HG03378 (cell line): ENCODE results near the gene C17orf67.

Experiments used
- ATAC-seq: cut with Tn5 transposase; IDR thresholded peaks from one replicate; pipeline ENCODE4 v1.9.1; 2021; ENCODE audit warnings: mild to moderate bottlenecking, moderate library complexity; ENCODE audit not compliant: unreplicated experiment

Gene C17orf67, protein sequence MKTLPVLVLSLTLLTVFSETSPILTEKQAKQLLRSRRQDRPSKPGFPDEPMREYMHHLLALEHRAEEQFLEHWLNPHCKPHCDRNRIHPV

DNA sequence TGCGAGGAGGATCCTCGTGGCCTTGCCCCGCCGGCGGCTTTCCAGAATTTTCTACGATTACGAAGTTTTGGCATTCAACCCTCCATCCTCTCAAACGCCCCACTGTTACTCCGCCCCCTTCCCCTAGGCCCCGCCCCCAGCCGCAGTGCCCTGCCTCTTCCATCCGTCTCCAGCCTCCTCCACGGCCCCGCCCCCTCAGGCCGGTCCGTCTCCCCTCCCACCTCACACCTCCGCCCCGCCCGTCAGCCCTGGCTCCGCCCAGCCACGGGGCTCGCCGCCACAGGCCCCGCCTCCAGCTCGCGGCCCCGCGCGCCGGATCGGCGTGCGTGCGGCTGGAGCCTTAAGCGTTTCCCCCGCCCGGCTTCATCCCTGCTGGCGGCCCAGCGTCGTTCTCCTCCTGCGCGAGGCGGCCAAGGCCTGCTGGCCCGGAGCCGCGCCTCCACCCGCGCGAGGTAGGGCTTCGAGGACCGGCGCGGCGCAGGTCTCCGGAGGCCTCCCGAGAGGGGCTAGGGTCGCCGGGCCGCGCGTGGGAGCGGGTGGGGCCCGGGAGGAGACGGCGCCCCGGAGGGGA, at the start of gene C17orf67, which contains the start of gene DGKE:
C17orf67 (minus strand) TSS at position 112 of the 571 bp plus-strand sequence. CDS start 18,110 bp downstream, outside the sequence.
DGKE (plus strand) TSS at position 343 of the 571 bp plus-strand sequence. CDS start 645 bp downstream, outside the sequence.
- peak; percentile 55 for ATAC-seq

DNA sequence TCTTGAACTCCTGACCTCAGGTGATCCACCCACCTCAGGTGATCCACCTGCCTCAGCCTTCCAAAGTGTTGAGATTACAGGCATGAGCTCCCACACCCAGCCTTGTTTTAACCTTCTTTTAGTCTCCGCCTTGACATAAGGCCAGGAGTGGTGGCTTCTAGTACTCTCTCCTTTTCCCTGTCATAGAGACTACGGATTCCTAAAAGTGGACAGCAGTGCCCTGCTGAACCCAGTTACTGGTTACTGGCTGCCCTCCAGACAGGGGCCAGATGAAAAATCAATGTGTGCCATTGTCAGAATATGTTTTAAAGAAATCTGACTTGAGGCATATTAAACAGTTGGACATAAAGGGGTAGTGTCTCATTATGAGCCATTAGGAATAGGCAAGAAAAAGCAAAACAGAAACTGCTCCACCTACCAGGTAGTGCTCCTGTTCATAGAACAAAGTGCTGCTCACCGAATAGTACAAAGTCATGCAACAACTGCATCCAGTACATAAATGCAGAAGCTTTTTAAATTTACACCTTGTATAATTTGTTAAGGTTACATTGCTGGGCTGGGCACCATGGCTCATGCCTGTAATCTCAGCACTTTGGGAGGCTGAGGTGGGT, 48.1 kb upstream of the C17orf67 start:
- ATAC-seq = no peak

DNA sequence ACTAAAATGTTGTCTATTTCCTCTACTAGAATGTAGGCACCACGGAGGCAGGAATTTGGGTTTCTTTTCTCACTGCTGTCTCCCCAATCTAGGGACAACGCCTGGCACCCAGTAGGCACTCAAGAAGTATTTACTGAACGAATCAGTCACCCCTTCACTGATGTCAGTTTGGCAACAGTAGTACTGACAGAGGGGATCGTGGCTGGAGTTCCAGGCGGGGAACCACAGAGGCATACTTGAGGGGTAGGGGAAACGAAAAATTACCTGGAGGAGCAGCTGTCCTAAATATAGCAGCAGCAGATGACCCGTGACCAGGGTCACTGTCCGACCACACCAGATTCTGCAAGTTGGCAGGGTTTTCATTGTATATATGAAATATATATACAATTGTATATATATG, 46.9 kb upstream of the C17orf67 start:
- ATAC-seq = no peak

DNA sequence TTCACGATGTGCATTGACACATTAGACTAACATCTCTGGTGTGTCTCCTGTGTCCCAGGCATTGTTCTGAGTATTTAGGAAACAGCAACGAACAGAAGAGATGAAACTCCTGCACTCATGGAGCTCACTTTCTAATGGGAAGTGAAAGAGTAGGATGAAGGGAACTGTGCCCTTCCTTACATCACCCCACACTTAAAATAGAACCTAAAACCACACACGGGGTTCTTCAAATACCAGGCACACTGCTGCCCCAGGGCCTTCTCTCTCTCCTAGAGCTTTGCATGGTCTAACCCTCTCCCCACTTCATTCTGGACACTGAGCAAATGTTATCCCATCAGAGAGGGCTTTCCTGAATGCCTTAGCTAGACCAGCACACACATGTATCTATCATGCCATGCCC, 46.4 kb upstream of the C17orf67 start:
- ATAC-seq = no peak

DNA sequence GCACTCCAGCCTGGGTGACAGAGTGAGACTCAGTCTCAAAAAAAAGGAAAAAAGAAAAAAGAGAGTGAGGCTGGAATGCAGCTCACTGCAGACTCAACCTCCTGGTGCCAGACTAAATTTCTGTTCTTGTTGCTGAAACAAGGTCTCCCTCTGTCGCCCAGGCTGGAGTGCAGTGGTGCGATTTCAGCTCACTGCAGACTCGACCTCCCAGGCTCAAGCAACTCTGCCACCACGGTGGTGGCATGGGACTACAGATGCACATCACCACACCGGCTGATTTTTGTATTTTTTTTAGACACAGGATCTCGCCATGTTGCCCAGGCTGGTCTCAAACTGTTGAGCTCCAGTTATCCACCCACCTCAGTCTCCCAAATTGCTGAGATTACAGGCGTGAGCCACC, 45.6 kb upstream of the C17orf67 start:
- no peak for ATAC-seq

DNA sequence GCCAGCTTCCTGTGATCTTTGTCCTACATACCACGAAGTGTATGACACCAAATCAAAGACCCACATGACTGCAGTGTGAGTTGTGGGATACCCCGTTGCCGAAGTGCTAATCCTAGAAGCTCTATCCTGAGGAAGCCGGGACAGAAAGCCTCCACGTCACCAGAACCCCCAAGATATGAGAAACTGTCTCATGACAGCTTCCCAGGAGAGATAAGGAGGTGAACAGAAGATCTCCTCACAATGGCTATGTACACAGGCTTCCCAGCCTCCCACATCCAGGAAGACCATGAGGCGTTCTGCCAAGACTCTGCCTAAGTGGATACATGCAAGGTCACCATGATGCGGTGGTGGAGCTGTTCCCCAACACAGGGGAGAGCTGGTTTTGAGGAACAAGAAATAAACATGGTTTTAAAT, 43.1 kb upstream of the C17orf67 start:
- no peak for ATAC-seq

DNA sequence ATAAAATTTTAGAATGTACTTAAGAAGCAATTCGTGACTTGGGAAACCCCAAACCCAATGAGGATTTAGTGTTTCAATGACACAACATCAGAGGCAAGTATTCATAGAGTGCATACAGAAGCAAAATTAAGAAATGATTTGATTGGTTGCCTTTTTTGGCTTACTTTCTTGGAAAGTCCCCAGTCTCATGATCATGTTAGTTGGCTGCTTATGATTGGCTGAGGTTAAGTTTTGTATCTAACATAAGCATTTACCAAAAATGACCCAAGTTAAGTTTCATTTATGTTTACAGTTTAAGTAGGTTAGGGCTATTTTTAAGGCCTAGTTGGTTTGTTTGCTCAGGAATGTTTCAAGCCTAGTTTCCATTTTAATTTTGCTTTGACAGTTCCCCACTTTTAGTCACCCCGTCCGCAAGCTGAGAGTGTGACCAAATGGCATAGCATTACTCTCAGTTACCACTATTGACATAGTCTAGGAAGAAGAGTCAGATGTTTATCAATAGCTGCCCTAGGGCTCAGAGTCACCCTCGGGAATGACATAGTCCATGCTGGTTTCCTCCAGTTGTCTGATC, 36.4 kb upstream of the C17orf67 start:
- peak; percentile 73 for ATAC-seq

DNA sequence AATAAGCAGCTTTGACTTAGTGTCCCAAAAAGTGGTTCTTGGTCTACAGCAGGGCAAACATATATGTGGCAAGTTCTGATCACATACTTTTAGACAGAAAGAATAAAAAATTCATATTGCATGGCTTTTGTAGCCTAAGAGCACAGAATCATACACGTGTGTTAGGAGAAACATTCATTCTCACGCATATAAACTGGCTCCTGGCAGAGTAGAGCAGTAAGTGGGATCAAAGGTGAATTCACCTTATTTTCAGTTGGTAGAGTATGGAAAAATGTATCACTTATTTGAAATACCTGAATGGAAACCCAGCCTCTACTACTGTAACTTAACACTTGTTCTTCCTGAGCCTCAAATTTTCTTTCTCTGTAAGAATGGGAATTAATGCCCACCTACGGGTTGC, 35.0 kb upstream of the C17orf67 start:
- ATAC-seq = no peak

DNA sequence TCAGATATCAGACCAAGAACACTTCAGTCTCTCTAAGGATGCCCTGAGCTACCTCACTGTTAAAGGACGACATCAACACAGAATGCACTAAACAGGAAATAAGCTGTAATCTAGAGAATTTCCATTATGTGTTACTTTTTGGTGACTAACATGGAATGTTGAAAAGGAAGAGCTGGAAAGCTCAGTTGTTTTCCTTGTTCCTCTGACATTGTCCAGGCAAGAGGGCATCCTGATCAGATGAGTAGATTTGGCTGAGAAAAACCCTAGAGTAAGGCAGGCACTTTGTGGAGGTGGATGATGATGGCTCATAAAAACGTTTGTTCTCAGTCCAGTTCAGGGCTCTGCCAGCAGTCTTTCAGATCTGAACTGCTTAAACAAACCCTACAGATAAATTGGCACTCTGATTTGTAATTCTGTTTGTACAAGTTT, 34.2 kb upstream of the C17orf67 start:
- no peak for ATAC-seq

DNA sequence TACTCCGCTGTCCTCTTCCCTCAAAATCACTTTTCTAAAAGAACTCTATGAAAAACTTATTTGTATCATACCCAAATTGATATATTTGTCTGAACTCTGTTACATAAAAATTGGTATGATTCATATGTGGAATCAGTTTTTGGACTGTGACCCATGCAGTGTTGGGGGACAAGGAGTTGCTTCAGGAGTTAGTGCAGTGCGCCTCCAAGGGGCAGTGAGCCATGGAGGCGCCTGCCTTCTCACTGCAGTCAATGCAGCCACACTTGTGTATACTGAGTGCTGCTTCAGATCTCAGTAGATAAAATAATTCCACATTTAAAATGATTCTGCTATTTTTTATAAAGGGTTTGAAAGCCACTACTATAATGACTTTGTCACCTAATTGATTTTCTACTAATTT, 32.8 kb upstream of the C17orf67 start:
- no peak for ATAC-seq

DNA sequence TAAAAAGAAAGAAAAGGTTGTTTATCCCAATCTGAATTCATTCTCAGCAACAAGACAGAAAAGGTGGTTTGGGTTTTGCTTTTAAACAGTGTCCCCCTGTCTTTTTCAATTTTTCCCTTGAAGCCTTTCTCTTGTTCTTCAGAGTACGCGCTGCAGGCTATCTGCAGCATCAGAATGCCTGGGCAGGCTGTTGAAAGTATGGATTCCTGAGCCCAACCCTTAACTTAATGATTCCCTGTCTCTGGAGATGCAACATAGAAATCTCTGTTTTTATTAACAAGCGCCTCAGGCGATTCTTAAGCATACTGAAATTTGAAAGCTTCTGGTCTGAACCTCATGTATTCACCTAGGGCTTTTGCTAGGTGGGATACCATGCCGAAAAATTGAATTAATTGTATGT, 32.4 kb upstream of the C17orf67 start:
- no peak for ATAC-seq

DNA sequence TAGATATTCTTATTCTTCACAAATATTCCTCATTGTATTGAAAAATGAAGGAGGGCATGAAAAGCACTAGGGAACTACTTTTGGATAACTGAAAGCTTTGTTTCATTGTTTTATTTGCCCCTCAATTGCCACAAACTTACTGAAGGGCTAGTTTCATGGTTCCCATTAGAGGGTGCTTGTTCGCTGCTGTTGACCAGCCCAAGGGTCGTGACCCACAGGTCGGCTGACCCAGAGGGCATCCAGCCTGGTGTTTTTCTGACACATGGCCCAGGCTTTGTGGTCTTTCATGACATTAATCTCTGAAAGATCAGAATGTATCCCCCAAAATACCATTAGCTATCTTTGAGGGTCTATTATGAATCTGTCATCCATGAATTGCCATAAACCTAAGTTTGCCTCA, 30.3 kb upstream of the C17orf67 start:
- ATAC-seq = no peak

DNA sequence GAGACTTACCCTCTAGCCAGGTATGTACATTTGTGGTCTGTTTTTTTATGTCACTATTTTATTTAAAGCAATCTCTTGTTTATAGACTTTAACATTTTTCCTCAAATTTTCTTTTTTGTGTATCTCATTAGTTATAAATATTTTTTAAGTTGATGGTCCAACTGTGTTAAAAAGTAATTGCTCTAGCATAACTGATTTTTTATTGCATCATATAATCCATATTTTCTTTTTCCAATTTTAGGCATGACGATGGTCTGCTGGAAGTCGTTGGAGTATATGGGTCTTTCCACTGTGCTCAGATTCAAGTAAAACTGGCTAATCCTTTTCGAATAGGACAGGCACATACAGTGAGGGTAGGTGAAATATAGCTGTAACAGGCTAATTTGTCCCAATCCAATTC, 28.2 kb upstream of the C17orf67 start:
- ATAC-seq = no peak

DNA sequence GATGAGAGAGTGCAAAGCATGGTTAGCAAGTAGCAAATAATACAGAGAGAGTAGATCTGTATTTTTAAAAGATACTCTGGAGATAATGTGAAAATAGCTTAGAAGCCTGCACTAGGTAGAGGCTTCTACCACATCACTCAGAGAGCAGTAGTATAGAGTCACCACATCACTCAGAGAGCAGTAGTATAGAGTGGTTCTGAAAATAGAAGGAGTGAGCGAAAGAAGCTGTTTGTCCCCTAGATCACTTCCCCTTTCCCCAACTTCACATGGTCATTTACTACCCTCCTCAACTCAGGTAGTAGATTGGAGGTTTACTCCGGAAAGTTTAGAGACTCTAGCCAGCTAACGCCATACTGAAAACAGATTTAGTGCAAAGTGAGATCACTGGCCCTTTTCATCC, 17.3 kb upstream of the C17orf67 start:
- ATAC-seq = no peak

DNA sequence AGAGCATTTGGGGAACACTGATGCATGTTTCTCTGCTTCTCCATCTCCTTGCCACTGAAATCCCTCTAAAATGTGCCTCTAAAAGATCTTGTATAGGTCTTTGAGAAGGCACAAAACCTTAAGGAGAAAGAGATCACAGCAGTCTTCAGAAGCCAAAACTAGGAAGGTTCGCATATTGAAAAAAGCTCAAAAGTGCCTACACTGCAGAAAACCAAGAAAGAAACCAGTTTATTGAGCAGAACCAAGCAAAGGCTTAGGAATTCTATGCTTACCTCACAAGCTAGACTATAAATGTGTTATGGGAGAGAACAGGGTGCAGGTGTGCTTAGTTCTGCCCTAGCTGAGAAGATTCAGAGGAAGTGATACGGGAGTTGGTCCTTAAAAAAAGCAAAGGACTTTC, 16.9 kb upstream of the C17orf67 start:
- ATAC-seq = no peak

DNA sequence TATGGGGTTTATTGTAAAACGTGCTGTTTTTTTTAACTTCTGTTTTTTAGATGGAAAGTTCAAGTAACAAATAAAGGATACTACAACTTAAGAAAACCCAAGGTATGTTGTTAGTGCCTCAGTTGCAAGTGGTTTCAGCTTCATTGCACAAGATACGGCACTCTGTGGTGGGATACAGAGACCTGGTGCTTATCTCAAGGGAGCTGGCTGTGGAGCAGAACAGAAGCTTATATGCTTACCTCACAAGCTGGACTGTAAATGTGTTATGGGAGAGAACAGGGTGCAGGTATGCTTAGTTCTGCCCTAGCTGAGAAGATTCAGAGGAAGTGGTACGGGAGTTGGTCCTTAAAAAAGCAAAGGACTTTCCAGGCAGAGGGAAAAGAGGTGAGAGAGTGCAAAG, 15.4 kb upstream of the C17orf67 start:
- no peak for ATAC-seq

DNA sequence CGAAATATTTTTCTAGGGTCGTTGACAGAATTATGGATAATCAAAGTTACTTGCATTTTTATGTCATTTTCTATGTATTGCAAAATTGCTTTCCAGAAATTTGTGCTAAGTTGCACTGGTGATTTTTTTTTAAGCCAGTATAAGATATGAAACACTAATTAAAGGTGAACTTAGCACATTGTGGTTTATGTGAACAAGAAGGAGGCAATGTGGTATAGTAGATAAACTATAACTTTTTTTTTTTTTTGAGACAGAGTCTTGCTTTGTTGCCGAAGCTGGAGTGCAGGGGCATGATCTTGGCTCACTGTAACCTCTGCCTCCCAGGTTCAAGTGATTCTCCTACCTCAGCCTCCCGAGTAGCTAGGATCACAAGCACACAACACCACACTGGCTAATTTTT, 13.4 kb upstream of the C17orf67 start:
- ATAC-seq = no peak

DNA sequence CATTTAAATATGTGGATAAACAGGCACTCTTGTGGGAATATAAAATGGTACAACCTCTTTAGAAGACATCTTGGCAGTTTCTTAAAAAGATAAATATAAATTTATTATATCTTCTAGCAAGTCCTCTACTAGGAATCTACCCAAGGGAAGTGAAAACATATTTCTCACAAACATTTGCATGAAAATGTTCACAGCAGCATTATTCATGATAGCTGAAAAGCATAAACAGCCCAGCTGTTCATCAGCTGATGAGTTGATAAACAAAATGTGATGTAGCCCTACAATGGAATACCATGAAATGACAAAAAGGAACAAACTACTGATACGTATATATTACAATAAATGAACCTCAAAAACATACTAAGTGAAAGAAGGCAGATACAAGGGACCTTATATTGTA, 12.2 kb upstream of the C17orf67 start:
- no peak for ATAC-seq

DNA sequence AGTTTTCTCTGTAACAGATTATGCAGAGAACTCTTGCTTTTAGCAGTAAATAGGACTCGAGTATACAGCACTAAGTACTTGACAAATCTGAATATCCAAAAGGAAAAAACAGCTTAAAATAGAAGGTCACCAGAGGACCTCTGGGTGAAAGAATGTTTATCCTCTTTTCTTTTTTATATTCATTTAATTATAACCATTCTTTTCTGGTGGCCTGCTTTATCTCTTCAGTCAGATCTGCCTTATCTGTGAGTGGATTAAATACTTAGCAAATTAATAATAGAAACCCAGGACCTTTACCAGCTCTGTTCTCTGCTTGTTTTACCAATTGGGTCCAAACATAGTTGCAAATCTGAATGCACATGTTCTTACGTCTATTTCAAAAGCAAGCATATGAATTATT, 8.9 kb upstream of the C17orf67 start:
- ATAC-seq = no peak

DNA sequence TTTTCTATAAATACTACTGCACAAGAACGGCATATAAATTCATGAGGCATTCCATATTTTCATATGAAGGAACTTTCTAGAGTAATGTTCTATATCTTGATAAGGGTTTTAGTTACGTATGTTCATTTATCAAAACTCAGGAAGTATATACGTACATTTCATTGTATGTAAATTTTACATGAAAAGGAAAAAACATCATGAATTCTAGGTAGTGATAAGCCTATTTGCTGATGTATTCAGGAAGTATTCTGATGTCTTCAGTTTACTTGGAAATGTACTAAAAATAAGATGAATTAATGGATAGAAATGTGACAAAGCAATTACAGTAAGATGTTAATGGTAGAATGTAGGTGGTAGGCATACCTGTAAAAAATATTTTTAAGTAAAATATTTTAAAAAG, 5.0 kb upstream of the C17orf67 start:
- no peak for ATAC-seq

DNA sequence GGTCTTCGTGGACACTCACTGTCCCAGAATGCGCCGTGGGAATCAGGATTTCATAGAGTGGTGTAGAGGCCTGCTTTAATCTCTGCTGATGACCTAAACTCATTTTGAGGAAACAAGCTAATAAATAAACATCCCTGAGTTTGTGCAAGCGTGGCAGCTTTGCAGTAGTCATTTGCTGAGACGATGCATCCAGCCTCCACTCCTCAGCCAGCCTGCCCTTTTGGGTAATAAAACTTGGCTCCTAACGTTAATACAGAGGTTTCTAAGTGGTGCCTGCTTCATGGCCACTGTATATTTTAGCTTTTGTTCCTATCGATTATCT, 1.5 kb upstream of the C17orf67 start:
- ATAC-seq = no peak
